Caki2 (cell line): ENCODE data around the gene BMX. TPM values are rescaled to one million over a fixed set of nuclear protein-coding genes. Genes with fewer than 3 reads are reported as not detected.

ENCODE experiments used
- total RNA-seq: library from RNA; depleted of rRNA; stranded (reverse); fragments of >200 nt; shearing (Covaris generic); gene quantifications from 2 replicates; pipeline ENCODE4 v1.2.3, GENCODE V29; 2014; ENCODE audit warnings: low replicate concordance; rRNA removed

BMX gene
- total RNA-seq, 1 experiment from 2014 or later = 0.71 TPM

Other genes starting within 250 kb of the BMX start
- gene ASB9, start 230.7 kb upstream of the BMX start, total RNA-seq = 29.8 and 44.6 TPM in 2 replicates
- not detected in 2 replicates for gene ASB11, start 185.2 kb upstream of the BMX start, total RNA-seq
- 3.9 and 17.0 TPM in 2 replicates for gene PIGA, start 165.3 kb upstream of the BMX start, total RNA-seq
- gene VEGFD, start 116.4 kb upstream of the BMX start, total RNA-seq = 0.35 and 0.41 TPM in 2 replicates
- gene PIR, start 7.5 kb upstream of the BMX start, total RNA-seq = 80.0 and 95.2 TPM in 2 replicates
- gene ACE2, start 100.2 kb downstream of the BMX start, total RNA-seq = 0.06 TPM in 1 of 2 replicates, not detected in the other
- 5.8 and 6.5 TPM in 2 replicates for gene CLTRN, start 164.0 kb downstream of the BMX start, total RNA-seq
- gene CA5B, start 237.5 kb downstream of the BMX start, total RNA-seq = 4.2 and 12.0 TPM in 2 replicates